ENCODE measurements around the gene TMEM154. TPM values are rescaled to one million over a fixed set of nuclear protein-coding genes. Genes with fewer than 3 reads are reported as not detected.

The TMEM154 gene
- total and polyA plus RNA-seq, 10 of the 15 experiments (the other 5 are each of a cell fraction or from before 2014, with no cell fraction given): 5.1 to 41.4 (median 18.2) TPM

- Histone ChIP-seq H3K9ac (ENCODE audit: control insufficient read depth, insufficient read depth, low read length) (no peak overlapping the region), H3K4me2 (ENCODE audit: control insufficient read depth, insufficient read depth) (no peak overlapping the region), H3K27ac (ENCODE audit: control insufficient read depth, insufficient read depth) (no peak overlapping the region), H2AFZ (ENCODE audit: control insufficient read depth, low read depth, low read length) (no peak overlapping the region), H3K27me3 (replicated peaks in 1 of 2; ENCODE audit: control insufficient read depth in 2 of 2, insufficient read depth in 2 of 2, low read length in 1 of 2) (no peaks in the 10 kb centered on the region; a peak in 1 of 4 replicates), H3K4me3 (no peak overlapping the region), H4K20me1 (ENCODE audit: control insufficient read depth, insufficient read depth) (no peaks in the 10 kb centered on the region), H3K9me3 (replicated peaks; ENCODE audit: control insufficient read depth, insufficient read depth, low read length) (no peaks in the 10 kb centered on the region), H3K36me3 (ENCODE audit: control insufficient read depth in 2 of 2, insufficient read depth in 2 of 2, low read length in 1 of 2) (no peaks in the 10 kb centered on the region), H3K79me2 (ENCODE audit: control insufficient read depth, insufficient read depth, low read length) (no peaks in the 10 kb centered on the region), H3K4me1 (ENCODE audit: control insufficient read depth, insufficient read depth, low read length) (no peaks in the 10 kb centered on the region)
- DNase-seq (ENCODE audit: low read depth, low spot score) (no peak), ATAC-seq (no peak), FAIRE-seq (no peak)
- ChIA-PET SMC1A (ENCODE audit: uncharacterized antibody, unreplicated experiment) (interaction anchor here (1.4 kb wide), 1 partner anchor 111 kb away, joined by 3 read pairs; no protein-coding TSS in a partner anchor), CTCF (interaction anchor here (0.7 to 1.3 kb wide), 4 partner anchors 63 to 159 kb away, joined by 3 read pairs; no protein-coding TSS in a partner anchor), RAD21 (ENCODE audit: unreplicated experiment) (no interaction called here), POLR2A (no interaction called here)
- WGBS (ENCODE audit: insufficient coverage, insufficient replicate concordance, low lambda C conversion rate, missing lambda C conversion rate): 98% methylated on average over 3 of the region's 3 CpGs
- in situ Hi-C loops (cut with MboI): no loop called here
- no TSS peak for BruUV-seq (replicated peaks)
- TF ChIP-seq CEBPZ (IDR thresholded peaks at IDR 0.05; ENCODE audit: low read depth, low read length) (no peak), MEF2B (IDR thresholded peaks at IDR 0.05; ENCODE audit: partially characterized antibody, poor library complexity, severe bottlenecking) (no peak), PAX5 (IDR thresholded peaks at IDR 0.05; ENCODE audit: borderline replicate concordance, low read depth, low read length) (no peak), RB1 (IDR thresholded peaks at IDR 0.05; ENCODE audit: borderline replicate concordance) (no peak), MTA3 (IDR thresholded peaks at IDR 0.05; ENCODE audit: borderline replicate concordance, low read length) (no peak), CHD4 (IDR thresholded peaks at IDR 0.05) (no peak), NFYA (IDR thresholded peaks at IDR 0.05; ENCODE audit: borderline replicate concordance, low read depth, low read length) (no peak), GATAD2B (conservative IDR thresholded peaks at IDR 0.05; ENCODE audit: low read depth) (no peak), ATF7 (IDR thresholded peaks at IDR 0.05; ENCODE audit: low read depth) (no peak), NR2C2 (IDR thresholded peaks at IDR 0.05; ENCODE audit: borderline replicate concordance, control insufficient read depth, insufficient read length, low read depth) (no peak), HSF1 (IDR thresholded peaks at IDR 0.05; ENCODE audit: low read depth, low read length) (no peak), USF1 (IDR thresholded peaks at IDR 0.05; ENCODE audit: borderline replicate concordance, extremely low read length, insufficient read depth, low read depth, low read length) (no peak), BACH1 (IDR thresholded peaks at IDR 0.05; ENCODE audit: borderline replicate concordance) (no peak)
- intact Hi-C loops (cut with micrococcal nuclease; ENCODE audit: unreplicated experiment): no loop called here
Measured at GRCh38 chr4:152613351-152613750, 66.4 kb downstream of the TMEM154 start.
